Measurements from ENCODE around the gene OLFML1. TPM values are rescaled to one million over a fixed set of nuclear protein-coding genes. Genes with fewer than 3 reads are reported as not detected.
"Not testable (repeated sequence)": the region's sequence is repeated elsewhere in the genome, so short reads cannot be mapped to it uniquely, and the experiment has no call there.

OLFML1 gene
- polyA plus RNA-seq, 1 donor from 2014 or later: not detected

- no peaks in the 10 kb centered on the region for H3K79me2 ChIP-seq (replicated peaks; ENCODE audit: insufficient read depth, low read length)
- no peaks in the 10 kb centered on the region for H3K36me3 ChIP-seq (ENCODE audit: insufficient read depth, low read length)
- H2AFZ ChIP-seq (ENCODE audit: low read depth, low read length): no peak overlapping the region
- no peaks in the 10 kb centered on the region for H3K9me3 ChIP-seq (ENCODE audit: low read length)
- H3K4me3 ChIP-seq (ENCODE audit: low read length): no peak overlapping the region
- TF ChIP-seq REST (IDR thresholded peaks at IDR 0.05; ENCODE audit: borderline replicate concordance): no peak
- TF ChIP-seq SMC3 (conservative IDR thresholded peaks at IDR 0.05; ENCODE audit: poor library complexity): no peak
- TF ChIP-seq EP300 (conservative IDR thresholded peaks at IDR 0.05; ENCODE audit: poor library complexity, severe bottlenecking): no peak
- TF ChIP-seq MXI1 (conservative IDR thresholded peaks at IDR 0.05; ENCODE audit: poor library complexity, severe bottlenecking): no peak
- TF ChIP-seq TAF1 (IDR thresholded peaks at IDR 0.05; ENCODE audit: low read depth): no peak
- no peak for TF ChIP-seq POLR2AphosphoS5 (IDR thresholded peaks at IDR 0.05)
- no peak for TF ChIP-seq RAD21 (conservative IDR thresholded peaks at IDR 0.05)
- no peak overlapping the region for H3K27ac ChIP-seq (ENCODE audit: low read length)
- H3K9me2 ChIP-seq (ENCODE audit: insufficient read depth, low read length): no peaks in the 10 kb centered on the region
- no peak overlapping the region for H3K4me2 ChIP-seq (ENCODE audit: low read length)
- H4K20me1 ChIP-seq (ENCODE audit: insufficient read depth): no peaks in the 10 kb centered on the region
- no peak overlapping the region for H3K9ac ChIP-seq (ENCODE audit: low read length)
- peaks cover 25% of the 10 kb centered on the region for H3K27me3 ChIP-seq (ENCODE audit: insufficient read depth, low read depth, low read length)
- no peaks in the 10 kb centered on the region for H3F3A ChIP-seq (ENCODE audit: insufficient read depth, low read length, poor library complexity, severe bottlenecking)
Measured at GRCh38 chr11:7516475-7516874, 31.2 kb downstream of the OLFML1 start.

- H3K9ac ChIP-seq (ENCODE audit: low read length); H3K27ac ChIP-seq (ENCODE audit: low read length); H4K20me1 ChIP-seq (ENCODE audit: insufficient read depth); H3K79me2 ChIP-seq (replicated peaks; ENCODE audit: insufficient read depth, low read length); H3K9me3 ChIP-seq (ENCODE audit: low read length); H3K36me3 ChIP-seq (ENCODE audit: insufficient read depth, low read length); H3K4me3 ChIP-seq (ENCODE audit: low read length); H3F3A ChIP-seq (ENCODE audit: insufficient read depth, low read length, poor library complexity, severe bottlenecking); H3K4me2 ChIP-seq (ENCODE audit: low read length); H2AFZ ChIP-seq (ENCODE audit: low read depth, low read length); H3K9me2 ChIP-seq (ENCODE audit: insufficient read depth, low read length): not testable (repeated sequence)
- H3K27me3 ChIP-seq (ENCODE audit: insufficient read depth, low read depth, low read length): peaks cover 25% of the 10 kb centered on the region
Measured at GRCh38 chr11:7517743-7518142, 32.4 kb downstream of the OLFML1 start.

- Histone ChIP-seq H3K9me3 (ENCODE audit: low read length) (no peaks in the 10 kb centered on the region), H3K79me2 (replicated peaks; ENCODE audit: insufficient read depth, low read length) (no peaks in the 10 kb centered on the region), H3K27ac (ENCODE audit: low read length) (no peak overlapping the region), H3K27me3 (ENCODE audit: insufficient read depth, low read depth, low read length) (peaks cover 23% of the 10 kb centered on the region), H3F3A (ENCODE audit: insufficient read depth, low read length, poor library complexity, severe bottlenecking) (no peaks in the 10 kb centered on the region), H3K4me3 (ENCODE audit: low read length) (no peak overlapping the region), H3K36me3 (ENCODE audit: insufficient read depth, low read length) (no peaks in the 10 kb centered on the region), H3K4me2 (ENCODE audit: low read length) (no peak overlapping the region), H3K9ac (ENCODE audit: low read length) (no peak overlapping the region), H3K9me2 (ENCODE audit: insufficient read depth, low read length) (no peaks in the 10 kb centered on the region), H2AFZ (ENCODE audit: low read depth, low read length) (no peak overlapping the region), H4K20me1 (ENCODE audit: insufficient read depth) (no peaks in the 10 kb centered on the region)
- no peak for TF ChIP-seq SMC3 (conservative IDR thresholded peaks at IDR 0.05; ENCODE audit: poor library complexity)
- no peak for TF ChIP-seq CTCF (IDR thresholded peaks at IDR 0.05; ENCODE audit: poor library complexity, severe bottlenecking)
- TF ChIP-seq REST (IDR thresholded peaks at IDR 0.05; ENCODE audit: borderline replicate concordance): no peak
- TF ChIP-seq POLR2AphosphoS5 (IDR thresholded peaks at IDR 0.05): no peak
- TF ChIP-seq EZH2 (IDR thresholded peaks at IDR 0.05; ENCODE audit: borderline replicate concordance, insufficient read depth, low read length, poor library complexity, severe bottlenecking): no peak
- no peak for TF ChIP-seq TAF1 (IDR thresholded peaks at IDR 0.05; ENCODE audit: low read depth)
- no peak for TF ChIP-seq RAD21 (conservative IDR thresholded peaks at IDR 0.05)
Measured at GRCh38 chr11:7518811-7519562, 33.7 kb downstream of the OLFML1 start.

Data from neural cell (in vitro differentiated cells).